GM23338 (cell line): Measurements from ENCODE around the gene LGALS8. TPM values are rescaled to one million over a fixed set of nuclear protein-coding genes. Genes with fewer than 3 reads are reported as not detected.
A peak's percentile ranks its signal among the peaks of the same experiment; 100 is the strongest.

Source experiments
- ATAC-seq: fragments of 200-7000 bp; cut with Tn5 transposase; 3 replicates; pipeline ENCODE4 v1.9.1; 2020
- DNase-seq: peaks from one replicate; pipeline ENCODE4 v3.0.0-alpha.2; 2015; ENCODE audit warnings: low spot score
- H2AFZ ChIP-seq: fragments of 200-600 bp; sonication (generic); 2 replicates; pipeline ENCODE4 v1.8.0; 2016; ENCODE audit warnings: antibody characterized with exemption, mild to moderate bottlenecking, moderate library complexity
- H3F3A ChIP-seq: fragments of 200-600 bp; sonication (generic); replicated peaks from 2 replicates; pipeline ENCODE4 v1.8.0; 2017; ENCODE audit warnings: antibody characterized with exemption, mixed run types, low read depth
- H3K27ac ChIP-seq: fragments of 200-600 bp; sonication (generic); 2 replicates; pipeline ENCODE4 v1.6.1; 2016; ENCODE audit warnings: low read depth
- H3K27me3 ChIP-seq: fragments of 200-600 bp; sonication (generic); 2 replicates; pipeline ENCODE4 v1.8.0; 2016; ENCODE audit warnings: mild to moderate bottlenecking, mixed run types, moderate library complexity; ENCODE audit not compliant: insufficient read depth
- H3K36me3 ChIP-seq: fragments of 200-600 bp; sonication (generic); 2 replicates; pipeline ENCODE4 v1.8.0; 2016; ENCODE audit warnings: mild to moderate bottlenecking; ENCODE audit not compliant: insufficient read depth
- H3K4me1 ChIP-seq: fragments of 200-600 bp; sonication (generic); 2 replicates; pipeline ENCODE4 v1.8.0; 2016; ENCODE audit warnings: mild to moderate bottlenecking, moderate library complexity; ENCODE audit not compliant: insufficient read depth
- H3K4me2 ChIP-seq: fragments of 200-600 bp; sonication (generic); 2 replicates; pipeline ENCODE4 v1.7.1; 2017; ENCODE audit warnings: mixed run types
- H3K4me3 ChIP-seq: fragments of 200-600 bp; sonication (generic); 2 replicates; pipeline ENCODE4 v1.6.1; 2016; ENCODE audit warnings: mixed run types
- H3K79me2 ChIP-seq: fragments of 200-600 bp; sonication (generic); replicated peaks from 2 replicates; pipeline ENCODE4 v1.8.0; 2017; ENCODE audit warnings: mild to moderate bottlenecking; ENCODE audit not compliant: insufficient read depth
- H3K9me2 ChIP-seq: fragments of 200-600 bp; sonication (generic); 2 replicates; pipeline ENCODE4 v1.8.0; 2017; ENCODE audit not compliant: insufficient read depth
- H4K20me1 ChIP-seq: fragments of 200-600 bp; sonication (generic); replicated peaks from 2 replicates; pipeline ENCODE4 v1.8.0; 2017; ENCODE audit warnings: mild to moderate bottlenecking; ENCODE audit not compliant: insufficient read depth
- H3K27ac Mint-ChIP-seq: 2 replicates; pipeline ENCODE4 v1.8.0; 2020; ENCODE audit warnings: inconsistent platforms, mild to moderate bottlenecking, moderate library complexity, mixed read lengths
- H3K27me3 Mint-ChIP-seq: 3 replicates; pipeline ENCODE4 v1.8.0; 2022; ENCODE audit warnings: low read depth, mild to moderate bottlenecking, moderate library complexity, mixed read lengths, inconsistent platforms; ENCODE audit not compliant: insufficient read depth, poor library complexity
- H3K36me3 Mint-ChIP-seq: 3 replicates; pipeline ENCODE4 v1.8.0; 2021; ENCODE audit warnings: low read depth, mild to moderate bottlenecking, inconsistent platforms, moderate library complexity, mixed read lengths
- H3K4me1 Mint-ChIP-seq: 3 replicates; pipeline ENCODE4 v1.8.0; 2020; ENCODE audit warnings: mild to moderate bottlenecking, inconsistent platforms, mixed read lengths
- H3K4me3 Mint-ChIP-seq: 3 replicates; pipeline ENCODE4 v1.8.0; 2021; ENCODE audit warnings: moderate library complexity, mild to moderate bottlenecking, inconsistent platforms, mixed read lengths
- H3K9me3 Mint-ChIP-seq: 3 replicates; pipeline ENCODE4 v1.8.0; 2020; ENCODE audit warnings: moderate library complexity, mild to moderate bottlenecking, inconsistent platforms, mixed read lengths
- CREB1 ChIP-seq: fragments of 250-450 bp; sonication (Bioruptor Pico); IDR thresholded peaks from 2 replicates; pipeline ENCODE4 v1.5.0; 2020; ENCODE audit warnings: low read depth, mild to moderate bottlenecking, moderate library complexity
- ETS1 ChIP-seq: IDR thresholded peaks from 2 replicates; pipeline ENCODE4 v1.6.1; 2016; ENCODE audit warnings: antibody characterized with exemption
- EZH2 ChIP-seq: fragments of 200-600 bp; sonication (generic); IDR thresholded peaks from one replicate; pipeline ENCODE4 v1.8.0; 2017; ENCODE audit warnings: antibody characterized with exemption, mild to moderate bottlenecking, low read depth; ENCODE audit not compliant: unreplicated experiment
- EZH2phosphoT487 ChIP-seq: fragments of 200-600 bp; sonication (generic); IDR thresholded peaks from one replicate; pipeline ENCODE4 v1.8.1; 2018; ENCODE audit warnings: antibody characterized with exemption; ENCODE audit not compliant: unreplicated experiment
- JUNB ChIP-seq: IDR thresholded peaks from one replicate; pipeline ENCODE4 v1.6.1; 2016; ENCODE audit warnings: antibody characterized with exemption; ENCODE audit not compliant: unreplicated experiment
- NANOG ChIP-seq: IDR thresholded peaks from 2 replicates; pipeline ENCODE4 v1.6.1; 2016; ENCODE audit warnings: antibody characterized with exemption, borderline replicate concordance
- POLR2AphosphoS5 ChIP-seq: IDR thresholded peaks from 2 replicates; pipeline ENCODE4 v1.6.1; 2016; ENCODE audit warnings: antibody characterized with exemption, low read depth
- STAT1 ChIP-seq: IDR thresholded peaks from one replicate; pipeline ENCODE4 v1.6.1; 2016; ENCODE audit warnings: antibody characterized with exemption; ENCODE audit not compliant: unreplicated experiment
- ZNF331 ChIP-seq: fragments of 250-450 bp; sonication (Bioruptor Pico); IDR thresholded peaks from 2 replicates; pipeline ENCODE4 v1.5.0; 2020; ENCODE audit warnings: low read depth, mild to moderate bottlenecking, moderate library complexity
- ZNF462 ChIP-seq: fragments of 250-450 bp; sonication (Bioruptor Pico); IDR thresholded peaks from 2 replicates; pipeline ENCODE4 v1.5.0; 2020; ENCODE audit warnings: mild to moderate bottlenecking, moderate library complexity
- polyA plus RNA-seq: library from polyadenylated mRNA; unstranded; fragments of >200 nt; fragmentation: Nextera tagmentation; extraction: Ambion mirVana; gene quantifications from 2 replicates; pipeline ENCODE4 v1.2.1, GENCODE V29; 2016
- total RNA-seq: library from RNA; depleted of rRNA; stranded (reverse); fragments of >200 nt; shearing (Covaris generic); gene quantifications from 2 replicates; pipeline ENCODE4 v1.2.3, GENCODE V29; 2014

The LGALS8 gene
- total and polyA plus RNA-seq, 2 experiments from 2014 or later, result 10.1 to 11.5 TPM

GRCh38 chr1:236501093-236501492 lies 22.7 kb upstream of the LGALS8 start:
- Mint-ChIP-seq H3K36me3 (no peaks in the 10 kb centered on the region), H3K4me3 (no peak overlapping the region), H3K27ac (no peak overlapping the region), H3K4me1 (peaks cover 17% of the 10 kb centered on the region), H3K27me3 (peaks cover 3% of the 10 kb centered on the region), H3K9me3 (no peaks in the 10 kb centered on the region; the same call in 2 of the 3 replicates)
- no peak overlapping the region for H2AFZ ChIP-seq
- H3K9me2 ChIP-seq, result no peaks in the 10 kb centered on the region
- DNase-seq (no peak), ATAC-seq (no peak)
- H4K20me1 ChIP-seq, result no peaks in the 10 kb centered on the region
- H3K27me3 ChIP-seq, result no peaks in the 10 kb centered on the region
- H3K4me3 ChIP-seq, result no peak overlapping the region
- peaks cover 8% of the 10 kb centered on the region; the same call in 1 of the 2 replicates for H3F3A ChIP-seq
- no peaks in the 10 kb centered on the region for H3K79me2 ChIP-seq
- no peaks in the 10 kb centered on the region for H3K36me3 ChIP-seq
- no peak for TF ChIP-seq STAT1
- no peak overlapping the region for H3K27ac ChIP-seq
- H3K4me2 ChIP-seq, result no peak overlapping the region
- peaks cover 7% of the 10 kb centered on the region for H3K4me1 ChIP-seq

GRCh38 chr1:236502579-236502971 lies 21.2 kb upstream of the LGALS8 start:
- Mint-ChIP-seq H3K36me3 (no peaks in the 10 kb centered on the region), H3K27ac (peak overlapping the region; percentile 96), H3K27me3 (peaks cover 3% of the 10 kb centered on the region), H3K4me1 (peaks cover 17% of the 10 kb centered on the region), H3K9me3 (no peaks in the 10 kb centered on the region; the same call in 2 of the 3 replicates), H3K4me3 (peak overlapping the region; percentile 69)
- no peak for ATAC-seq
- H3K4me3 ChIP-seq, result peak overlapping the region; percentile 38
- no peaks in the 10 kb centered on the region for H3K9me2 ChIP-seq
- H3K79me2 ChIP-seq, result no peaks in the 10 kb centered on the region
- H4K20me1 ChIP-seq, result no peaks in the 10 kb centered on the region
- no peak for TF ChIP-seq NANOG
- TF ChIP-seq EZH2, result no peak
- no peak for TF ChIP-seq STAT1
- no peak for TF ChIP-seq ZNF462
- TF ChIP-seq ZNF331 (CRISPR knock-in tag), result no peak
- TF ChIP-seq ETS1, result no peak
- TF ChIP-seq EZH2phosphoT487, result no peak
- TF ChIP-seq CREB1 (CRISPR knock-in tag), result no peak
- no peak for TF ChIP-seq POLR2AphosphoS5
- TF ChIP-seq JUNB, result no peak
- peak overlapping the region; percentile 49; the same call in 1 of the 2 replicates for H2AFZ ChIP-seq
- peak overlapping the region; percentile 68 for H3K4me2 ChIP-seq
- no peaks in the 10 kb centered on the region for H3K36me3 ChIP-seq
- DNase-seq, result peak; percentile 17
- peak overlapping the region; percentile 97 for H3K27ac ChIP-seq
- peaks cover 8% of the 10 kb centered on the region; the same call in 1 of the 2 replicates for H3F3A ChIP-seq
- H3K4me1 ChIP-seq, result peaks cover 7% of the 10 kb centered on the region
- H3K27me3 ChIP-seq, result no peaks in the 10 kb centered on the region
